22Rv1 (cell line): ENCODE data around the gene C1QTNF12.

Source experiments
- CTCF ChIP-seq: fragments of 450-650 bp; IDR thresholded peaks from 2 replicates; pipeline ENCODE4 v1.5.1; 2017; ENCODE audit warnings: mild to moderate bottlenecking
- ZFX ChIP-seq: fragments of 450-650 bp; IDR thresholded peaks from 2 replicates; pipeline ENCODE4 v1.6.1; 2017; ENCODE audit warnings: antibody characterized with exemption, borderline replicate concordance

- TF ChIP-seq CTCF (no peak), ZFX (no peak)
Measured at GRCh38 chr1:1262071-1262470, 15.5 kb upstream of the C1QTNF12 start.
